ENCODE results near the gene PARP12.

DNA sequence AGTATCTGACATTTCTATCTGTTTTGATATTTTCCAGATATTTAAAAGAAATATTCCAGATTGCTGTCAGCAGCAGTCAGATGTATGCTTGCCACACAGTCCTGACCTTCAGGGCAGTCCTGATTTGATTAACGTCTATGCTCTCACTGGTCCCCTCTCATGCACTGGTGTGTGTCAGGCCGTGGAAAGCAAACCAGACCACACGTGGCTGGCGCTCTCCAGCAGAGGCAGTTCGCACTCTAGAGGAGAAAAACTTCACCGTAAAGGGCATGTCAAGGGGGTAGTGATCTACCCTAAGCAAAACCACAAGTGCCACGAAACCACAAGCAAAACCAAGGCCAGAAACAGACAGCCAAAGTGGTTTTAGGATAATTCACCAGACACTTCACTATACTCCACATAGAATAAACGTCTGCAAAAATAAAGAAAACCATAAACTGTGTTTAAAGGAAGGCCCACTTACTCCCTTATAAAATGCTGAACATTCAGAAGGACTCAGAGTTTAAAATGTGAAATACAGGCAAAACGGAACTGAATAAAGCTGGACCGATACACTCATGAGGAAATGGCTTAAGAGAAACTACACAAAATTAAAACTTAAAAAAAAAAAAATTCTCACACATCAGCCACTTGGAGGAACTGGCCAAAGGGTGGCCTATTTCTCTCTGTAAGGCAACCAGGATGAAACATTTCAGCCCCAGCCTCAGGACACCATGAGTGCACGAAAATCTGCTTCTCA is 26.4 kb downstream of the PARP12 start:
- no peak for TF ChIP-seq EZH2 (IDR thresholded peaks at IDR 0.05; ENCODE audit: insufficient read depth, poor library complexity, severe bottlenecking)
- TF ChIP-seq EZH2phosphoT487 (IDR thresholded peaks at IDR 0.05; ENCODE audit: insufficient read depth, low read depth): no peak

Data from GM23248 (cell line).